Mesothelial cell of epicardium (in vitro differentiated cells): ENCODE results near the gene FLYWCH2. TPM values are rescaled to one million over a fixed set of nuclear protein-coding genes. Genes with fewer than 3 reads are reported as not detected.
A peak's percentile ranks its signal among the peaks of the same experiment; 100 is the strongest.

Source experiments
- DNase-seq, 2 experiments: peaks; one replicate each; pipeline ENCODE4 v3.0.0; 2021; ENCODE audit warnings: low spot score in 2 of 2; ENCODE audit not compliant: unreplicated experiment in 2 of 2
- H3K27ac Mint-ChIP-seq: 2 replicates; pipeline ENCODE4 v1.8.0; 2021; ENCODE audit warnings: mixed read lengths
- H3K27me3 Mint-ChIP-seq: 2 replicates; pipeline ENCODE4 v1.8.0; 2021; ENCODE audit warnings: low read depth, mixed read lengths
- H3K36me3 Mint-ChIP-seq: 2 replicates; pipeline ENCODE4 v1.8.0; 2021; ENCODE audit warnings: mixed read lengths
- H3K4me1 Mint-ChIP-seq: 2 replicates; pipeline ENCODE4 v1.8.0; 2021; ENCODE audit warnings: mixed read lengths
- H3K4me3 Mint-ChIP-seq: 2 replicates; pipeline ENCODE4 v1.8.0; 2021; ENCODE audit warnings: mild to moderate bottlenecking, moderate library complexity, mixed read lengths
- H3K9me3 Mint-ChIP-seq: 2 replicates; pipeline ENCODE4 v1.8.0; 2021; ENCODE audit warnings: mixed read lengths
- total RNA-seq: library from RNA; stranded (reverse); gene quantifications from 3 replicates; pipeline ENCODE4 v1.2.1, GENCODE V29; 2021
- TF ChIP-seq, protein P1 (sequence below): fragments of 200-600 bp; sonication (generic); IDR thresholded peaks from one replicate; pipeline ENCODE4 v1.5.0; 2021; ENCODE audit warnings: antibody characterized with exemption; ENCODE audit not compliant: unreplicated experiment

FLYWCH2 gene
- total RNA-seq, 1 donor from 2014 or later = 28.6 TPM

DNA sequence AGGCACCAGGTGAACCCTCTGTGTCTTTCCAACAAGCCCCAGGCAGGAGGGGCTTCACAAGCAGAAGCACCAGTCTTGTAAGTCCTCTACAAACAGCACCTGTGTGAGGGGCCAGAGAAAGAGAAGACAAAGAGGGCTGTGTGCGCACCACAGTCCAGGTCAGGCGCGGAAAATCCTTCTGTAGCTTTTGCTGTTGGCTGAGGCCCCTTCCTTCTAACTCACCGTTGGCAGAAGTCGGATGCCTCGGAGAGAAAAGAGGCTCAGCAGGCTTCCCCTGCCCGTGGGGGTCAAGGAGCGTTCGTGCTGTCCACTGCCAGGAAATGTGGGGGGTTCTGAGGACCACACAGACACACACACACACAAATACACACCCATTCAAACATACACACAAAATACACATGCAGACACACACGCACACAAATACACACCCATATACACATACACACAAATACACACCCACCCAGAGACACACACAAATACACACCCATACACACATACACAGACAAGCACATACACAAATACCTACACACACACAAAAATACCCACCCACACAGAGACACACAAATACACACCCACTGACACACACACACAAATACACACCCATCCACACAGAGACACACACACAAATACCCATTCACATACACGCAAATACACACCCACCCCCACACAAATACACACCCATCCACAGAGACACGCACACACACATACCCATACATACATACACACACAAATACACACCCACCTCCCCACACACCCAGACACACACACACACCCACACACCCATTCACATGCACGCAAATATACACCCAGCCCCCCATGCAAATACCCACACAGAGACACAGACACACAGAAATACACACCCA lies 46.1 kb upstream of the FLYWCH2 start:
- no peak overlapping the region for H3K4me3 Mint-ChIP-seq
- TF ChIP-seq, protein P1, sequence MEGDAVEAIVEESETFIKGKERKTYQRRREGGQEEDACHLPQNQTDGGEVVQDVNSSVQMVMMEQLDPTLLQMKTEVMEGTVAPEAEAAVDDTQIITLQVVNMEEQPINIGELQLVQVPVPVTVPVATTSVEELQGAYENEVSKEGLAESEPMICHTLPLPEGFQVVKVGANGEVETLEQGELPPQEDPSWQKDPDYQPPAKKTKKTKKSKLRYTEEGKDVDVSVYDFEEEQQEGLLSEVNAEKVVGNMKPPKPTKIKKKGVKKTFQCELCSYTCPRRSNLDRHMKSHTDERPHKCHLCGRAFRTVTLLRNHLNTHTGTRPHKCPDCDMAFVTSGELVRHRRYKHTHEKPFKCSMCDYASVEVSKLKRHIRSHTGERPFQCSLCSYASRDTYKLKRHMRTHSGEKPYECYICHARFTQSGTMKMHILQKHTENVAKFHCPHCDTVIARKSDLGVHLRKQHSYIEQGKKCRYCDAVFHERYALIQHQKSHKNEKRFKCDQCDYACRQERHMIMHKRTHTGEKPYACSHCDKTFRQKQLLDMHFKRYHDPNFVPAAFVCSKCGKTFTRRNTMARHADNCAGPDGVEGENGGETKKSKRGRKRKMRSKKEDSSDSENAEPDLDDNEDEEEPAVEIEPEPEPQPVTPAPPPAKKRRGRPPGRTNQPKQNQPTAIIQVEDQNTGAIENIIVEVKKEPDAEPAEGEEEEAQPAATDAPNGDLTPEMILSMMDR = no peak
- no peaks in the 10 kb centered on the region for H3K36me3 Mint-ChIP-seq
- peaks cover 12% of the 10 kb centered on the region for H3K4me1 Mint-ChIP-seq
- H3K27me3 Mint-ChIP-seq = peaks cover 17% of the 10 kb centered on the region
- no peak overlapping the region for H3K27ac Mint-ChIP-seq
- H3K9me3 Mint-ChIP-seq = no peaks in the 10 kb centered on the region
- no peak for DNase-seq

DNA sequence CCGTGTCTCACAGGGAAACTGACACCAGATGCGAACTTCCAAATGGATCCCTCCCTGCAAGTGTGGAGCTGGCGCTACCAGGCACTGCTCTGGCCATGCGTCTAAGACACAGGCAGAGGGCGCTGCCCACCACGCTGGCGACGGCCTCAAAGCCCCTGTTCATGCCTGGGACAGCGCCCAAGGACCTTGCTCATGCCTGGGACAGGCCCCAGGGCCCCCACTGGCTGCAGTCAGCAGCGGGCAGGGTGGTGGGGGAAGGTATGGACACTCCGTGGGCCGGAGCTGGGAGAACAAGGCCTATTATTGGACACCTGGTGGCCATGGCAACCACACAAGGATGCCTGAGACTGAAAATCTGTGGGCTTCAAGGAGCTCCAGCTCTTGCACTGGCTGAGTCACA lies 44.1 kb upstream of the FLYWCH2 start:
- peak; percentile 56 to 78 for DNase-seq
- H3K27ac Mint-ChIP-seq = no peak overlapping the region
- peaks cover 15% of the 10 kb centered on the region for H3K27me3 Mint-ChIP-seq
- peaks cover 12% of the 10 kb centered on the region for H3K4me1 Mint-ChIP-seq
- H3K36me3 Mint-ChIP-seq = no peaks in the 10 kb centered on the region
- TF ChIP-seq, protein P1 = peak; percentile 65
- H3K4me3 Mint-ChIP-seq = no peak overlapping the region
- no peaks in the 10 kb centered on the region for H3K9me3 Mint-ChIP-seq

DNA sequence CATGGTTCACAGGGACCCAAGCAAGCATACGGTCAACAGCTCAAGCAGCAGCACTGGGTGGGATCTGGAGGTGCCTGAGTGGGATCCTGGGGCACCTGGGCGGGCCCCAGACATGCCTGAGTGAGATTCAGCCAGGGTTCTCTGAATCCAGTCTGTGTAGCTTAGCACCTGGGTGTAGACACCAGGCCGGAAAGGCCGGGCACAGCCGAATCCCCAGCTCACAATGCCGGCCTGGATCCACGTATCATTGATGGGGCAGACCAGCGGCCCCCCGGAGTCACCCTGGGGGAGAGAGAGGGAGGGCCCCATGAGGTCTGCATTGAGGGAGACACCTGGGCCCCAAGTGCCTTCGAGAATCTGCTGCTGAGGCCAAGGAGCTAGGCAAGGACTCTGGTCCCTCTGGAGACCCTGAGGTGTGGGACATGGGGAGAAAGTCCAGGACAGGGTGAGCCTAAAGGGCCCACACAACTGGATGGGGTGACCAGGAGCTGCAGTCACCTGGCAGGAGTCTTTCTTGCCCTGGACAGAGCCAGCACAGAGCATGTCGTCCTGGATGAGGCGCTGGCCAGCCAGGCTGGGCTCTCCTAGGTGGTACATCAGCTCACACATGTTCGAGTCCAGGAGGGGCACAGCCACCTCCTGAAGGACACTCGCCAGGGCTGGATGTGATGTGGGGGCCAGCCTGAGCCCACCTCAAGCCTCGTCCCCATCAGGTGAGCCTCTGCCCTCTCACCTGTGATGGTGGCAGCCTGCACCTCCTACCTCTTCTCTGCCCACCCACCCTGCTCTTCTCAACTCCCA lies 43.2 kb upstream of the FLYWCH2 start:
- no peak for DNase-seq
- Mint-ChIP-seq H3K9me3 (no peaks in the 10 kb centered on the region), H3K4me1 (peaks cover 12% of the 10 kb centered on the region), H3K27me3 (peaks cover 12% of the 10 kb centered on the region), H3K36me3 (no peaks in the 10 kb centered on the region), H3K27ac (no peak overlapping the region), H3K4me3 (no peak overlapping the region)
- TF ChIP-seq, protein P1 = no peak

DNA sequence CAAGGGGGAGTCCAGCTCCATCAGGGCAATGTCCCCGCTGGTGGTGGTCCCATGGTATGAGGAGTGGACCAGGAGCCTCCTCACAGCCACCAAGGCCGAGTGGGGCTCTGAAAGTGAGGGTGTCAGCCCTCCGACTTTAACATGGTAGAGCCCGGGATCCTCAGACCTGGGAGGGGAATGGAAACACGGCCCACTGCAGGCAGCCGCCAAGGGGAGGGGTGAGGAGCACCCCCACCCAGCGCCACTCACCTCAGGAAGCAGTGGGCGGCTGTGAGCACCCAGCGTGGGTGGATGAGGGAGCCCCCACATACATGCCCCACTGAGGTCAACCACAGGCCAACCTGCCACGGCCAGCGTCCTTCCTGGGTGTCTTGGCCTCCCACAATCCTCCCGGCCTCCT lies 42.1 kb upstream of the FLYWCH2 start:
- Mint-ChIP-seq H3K27me3 (peaks cover 12% of the 10 kb centered on the region), H3K9me3 (no peaks in the 10 kb centered on the region), H3K27ac (no peak overlapping the region), H3K4me1 (peaks cover 6% of the 10 kb centered on the region), H3K4me3 (no peak overlapping the region), H3K36me3 (no peaks in the 10 kb centered on the region)
- DNase-seq = no peak
- TF ChIP-seq, protein P1 = no peak

DNA sequence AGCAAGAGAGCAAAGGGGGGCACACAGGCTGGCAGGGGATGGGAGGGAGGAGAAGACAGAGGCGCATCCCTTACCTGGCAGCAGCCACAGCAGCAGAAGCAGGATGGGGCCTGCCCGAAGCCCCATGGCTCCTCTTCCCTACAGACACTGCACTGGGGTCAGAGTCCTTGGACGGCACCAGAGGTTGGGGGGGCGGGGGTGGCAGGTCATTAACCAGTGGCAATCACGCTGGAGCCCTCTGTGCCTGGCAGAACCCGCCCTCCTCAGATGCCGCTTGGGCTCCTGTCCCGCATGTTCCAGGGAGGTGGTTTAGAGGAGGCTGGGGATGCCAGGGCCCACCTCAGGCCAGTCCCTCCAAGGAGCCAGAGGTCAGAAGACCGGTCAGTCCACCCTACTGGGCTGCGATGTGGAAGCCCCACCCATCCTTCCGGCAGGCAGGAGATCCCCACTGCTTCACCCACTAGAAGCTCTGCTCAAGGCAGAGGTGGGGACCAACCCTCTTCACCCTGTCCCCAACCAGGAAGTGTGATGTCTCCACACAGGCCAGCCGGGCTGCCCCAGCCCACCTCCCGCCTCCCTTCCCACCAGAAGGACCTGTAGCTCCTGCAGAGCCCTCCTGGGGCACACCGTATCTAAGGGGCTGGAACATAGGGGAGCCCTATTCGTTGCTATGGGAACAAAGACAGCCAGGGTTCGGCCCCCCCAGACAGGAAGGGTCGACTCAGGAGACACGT lies 41.2 kb upstream of the FLYWCH2 start:
- no peaks in the 10 kb centered on the region for H3K36me3 Mint-ChIP-seq
- H3K27ac Mint-ChIP-seq = no peak overlapping the region
- H3K9me3 Mint-ChIP-seq = no peaks in the 10 kb centered on the region
- H3K4me1 Mint-ChIP-seq = peaks cover 4% of the 10 kb centered on the region
- H3K4me3 Mint-ChIP-seq = no peak overlapping the region
- peaks cover 12% of the 10 kb centered on the region for H3K27me3 Mint-ChIP-seq
- DNase-seq = no peak
- TF ChIP-seq, protein P1 = no peak
